ENCODE results near the gene IFT80. TPM values are rescaled to one million over a fixed set of nuclear protein-coding genes. Genes with fewer than 3 reads are reported as not detected.

Gene IFT80
- total RNA-seq, 1 donor from 2014 or later: 90.0 TPM

- no peak overlapping the region for H3K4me2 ChIP-seq
- peaks cover 85% of the 10 kb centered on the region for H3K79me2 ChIP-seq (ENCODE audit: low read depth)
- Mint-ChIP-seq H3K27me3 (ENCODE audit: insufficient read depth, low read depth) (no peaks in the 10 kb centered on the region), H3K4me1 (no peaks in the 10 kb centered on the region), H3K27ac (no peak overlapping the region), H3K9me3 (no peaks in the 10 kb centered on the region), H3K4me3 (no peak overlapping the region), H3K36me3 (peaks cover 33% of the 10 kb centered on the region)
- H3K4me3 ChIP-seq: no peak overlapping the region
- TF ChIP-seq EZH2phosphoT487 (IDR thresholded peaks at IDR 0.05): no peak
- no peak for TF ChIP-seq EZH2 (IDR thresholded peaks at IDR 0.05)
- no peak for TF ChIP-seq CTCF (IDR thresholded peaks at IDR 0.05)
- H3K4me1 ChIP-seq: no peaks in the 10 kb centered on the region
- no peaks in the 10 kb centered on the region for H3K9me3 ChIP-seq (ENCODE audit: low read depth)
- H3K27me3 ChIP-seq: no peaks in the 10 kb centered on the region
- H3K9ac ChIP-seq: no peak overlapping the region
- no peak overlapping the region for H2AFZ ChIP-seq (replicated peaks)
- H3K36me3 ChIP-seq: peaks cover 52% of the 10 kb centered on the region
- H4K20me1 ChIP-seq (ENCODE audit: low read depth): peaks cover 41% of the 10 kb centered on the region
- DNase-seq (ENCODE audit: low spot score): no peak
- no peak overlapping the region for H3K27ac ChIP-seq
- peaks cover 42% of the 10 kb centered on the region for H3F3A ChIP-seq (ENCODE audit: low read depth)
Measured at GRCh38 chr3:160412477-160412876, 13.5 kb upstream of the IFT80 start.

- H3K4me3 Mint-ChIP-seq: no peak overlapping the region
- peaks cover 35% of the 10 kb centered on the region for H4K20me1 ChIP-seq (ENCODE audit: low read depth)
Measured at GRCh38 chr3:160409812-160410610, 11.0 kb upstream of the IFT80 start.

GRCh38 chr3:160403796-160404470 lies 4.9 kb upstream of the IFT80 start:
- Mint-ChIP-seq H3K9me3 (no peaks in the 10 kb centered on the region), H3K4me1 (peaks cover 34% of the 10 kb centered on the region), H3K27ac (peak overlapping the region; percentile 61), H3K27me3 (ENCODE audit: insufficient read depth, low read depth) (peaks cover 6% of the 10 kb centered on the region), H3K4me3 (peak overlapping the region; percentile 60), H3K36me3 (peaks cover 27% of the 10 kb centered on the region)
- Histone ChIP-seq H3K27ac (no peak overlapping the region), H3K4me2 (peak overlapping the region; percentile 95), H3K4me1 (peaks cover 24% of the 10 kb centered on the region), H4K20me1 (ENCODE audit: low read depth) (peaks cover 70% of the 10 kb centered on the region), H3K79me2 (ENCODE audit: low read depth) (peaks cover 95% of the 10 kb centered on the region), H3F3A (ENCODE audit: low read depth) (peaks cover 17% of the 10 kb centered on the region), H3K9me3 (ENCODE audit: low read depth) (no peaks in the 10 kb centered on the region), H2AFZ (replicated peaks) (no peak overlapping the region), H3K27me3 (no peaks in the 10 kb centered on the region), H3K4me3 (peak overlapping the region; percentile 95), H3K36me3 (peaks cover 38% of the 10 kb centered on the region), H3K9ac (peak overlapping the region; percentile 36)
- no peak for TF ChIP-seq CTCF (IDR thresholded peaks at IDR 0.05)
- no peak for TF ChIP-seq EZH2 (IDR thresholded peaks at IDR 0.05)
- no peak for TF ChIP-seq EZH2phosphoT487 (IDR thresholded peaks at IDR 0.05)
- DNase-seq (ENCODE audit: low spot score): no peak

More at GRCh38 chr3:160409812-160410610, 11.0 kb upstream of the IFT80 start:
- no peak overlapping the region for H3K27ac Mint-ChIP-seq
- Histone ChIP-seq H3K4me1 (no peaks in the 10 kb centered on the region), H3K27me3 (no peaks in the 10 kb centered on the region), H3K36me3 (peaks cover 47% of the 10 kb centered on the region), H3K9ac (no peak overlapping the region), H3K4me3 (no peak overlapping the region), H3K27ac (no peak overlapping the region), H3K9me3 (ENCODE audit: low read depth) (no peaks in the 10 kb centered on the region), H3K4me2 (no peak overlapping the region), H3F3A (ENCODE audit: low read depth) (peaks cover 36% of the 10 kb centered on the region), H3K79me2 (ENCODE audit: low read depth) (peaks cover 91% of the 10 kb centered on the region), H2AFZ (replicated peaks) (no peak overlapping the region)
- peaks cover 29% of the 10 kb centered on the region for H3K36me3 Mint-ChIP-seq
- TF ChIP-seq EZH2 (IDR thresholded peaks at IDR 0.05): no peak
- TF ChIP-seq CTCF (IDR thresholded peaks at IDR 0.05): no peak
- TF ChIP-seq EZH2phosphoT487 (IDR thresholded peaks at IDR 0.05): no peak
- no peaks in the 10 kb centered on the region for H3K4me1 Mint-ChIP-seq
- no peak for DNase-seq (ENCODE audit: low spot score)
- H3K27me3 Mint-ChIP-seq (ENCODE audit: insufficient read depth, low read depth): no peaks in the 10 kb centered on the region
- no peaks in the 10 kb centered on the region for H3K9me3 Mint-ChIP-seq

Data from neural progenitor cell (in vitro differentiated cells).